ELF-1 (cell line): Measurements from ENCODE around the gene ADAM11.
"Not testable (repeated sequence)": the region's sequence is repeated elsewhere in the genome, so short reads cannot be mapped to it uniquely, and the experiment has no call there.

ENCODE experiments used
- DNase-seq: peaks from one replicate; pipeline ENCODE4 v3.0.0-alpha.2; 2016; ENCODE audit warnings: low read depth, low spot score

Gene ADAM11

DNA sequence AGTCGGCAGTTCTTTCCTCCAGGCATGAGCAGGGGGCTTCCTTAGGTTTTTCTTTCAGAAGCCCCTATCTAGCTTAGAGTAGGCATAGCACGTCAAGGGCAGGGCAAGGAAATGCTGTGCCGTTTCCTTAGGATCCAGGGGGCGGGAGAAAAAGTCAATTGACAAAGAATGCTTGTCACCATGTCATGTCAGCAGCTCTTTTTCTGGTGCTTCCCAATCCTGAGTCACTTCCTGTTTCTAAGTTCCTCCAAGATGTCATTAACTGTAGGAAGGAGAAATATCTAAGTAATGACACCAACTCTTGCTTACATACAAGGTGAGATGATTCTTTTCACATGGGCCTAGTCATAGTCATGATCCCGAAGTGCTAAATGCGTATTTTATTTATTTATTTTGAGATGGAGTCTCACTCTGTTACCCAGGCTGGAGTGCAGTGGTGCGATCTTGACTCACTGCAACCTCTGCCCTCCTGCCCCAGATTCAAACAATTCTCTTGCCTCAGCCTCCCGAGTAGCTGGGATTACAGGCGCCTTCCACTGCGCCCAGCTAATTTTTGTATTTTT is 36.1 kb downstream of the ADAM11 start:
- no peak for DNase-seq

- DNase-seq: no peak
These were observed 36.6 kb downstream of the ADAM11 start for GRCh38 chr17:44795421-44795820.

GRCh38 chr17:44795928-44796327 is 37.1 kb downstream of the ADAM11 start:
- no peak for DNase-seq

GRCh38 chr17:44796731-44797130 is 37.9 kb downstream of the ADAM11 start:
- no peak for DNase-seq

GRCh38 chr17:44797802-44798201 is 39.0 kb downstream of the ADAM11 start:
- no peak for DNase-seq

- no peak for DNase-seq
These were observed 39.6 kb downstream of the ADAM11 start for GRCh38 chr17:44798356-44798755.

- DNase-seq: no peak
These were observed 43.1 kb downstream of the ADAM11 start for GRCh38 chr17:44801880-44802279.

GRCh38 chr17:44804302-44805089 is 45.7 kb downstream of the ADAM11 start:
- no peak for DNase-seq

DNA sequence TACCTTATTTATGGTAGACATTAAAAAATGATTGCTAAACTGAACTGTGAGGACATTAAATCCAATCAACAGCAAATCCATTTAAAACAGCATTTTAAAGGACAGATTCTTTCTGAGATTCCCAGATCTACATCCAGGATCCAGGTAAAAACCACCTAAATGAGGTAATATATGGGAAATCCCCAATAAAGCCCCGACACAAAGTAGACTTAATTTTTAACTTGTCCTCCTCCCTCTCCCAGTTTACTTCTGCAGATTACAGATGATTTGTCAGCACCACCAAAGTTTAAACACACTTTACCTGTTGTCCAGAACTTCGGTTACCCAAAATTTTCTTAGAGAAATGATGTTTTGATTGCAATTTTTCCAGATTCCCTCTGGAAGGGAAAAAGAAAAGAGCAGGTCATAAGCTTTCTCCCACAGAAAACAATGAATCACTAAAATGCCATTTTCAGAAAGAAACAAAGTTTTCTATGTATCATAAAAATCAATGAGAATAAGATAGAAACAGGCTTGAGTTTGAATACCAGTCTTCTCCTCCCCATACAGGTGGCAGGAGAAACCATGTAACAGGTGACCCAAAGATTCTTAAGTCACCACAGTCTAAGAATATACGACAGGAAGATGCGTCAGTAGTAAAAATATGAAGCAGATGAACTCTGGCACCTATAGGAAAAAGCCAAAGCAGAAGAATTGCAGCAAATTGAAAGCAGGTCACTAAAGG is 48.5 kb downstream of the ADAM11 start:
- no peak for DNase-seq

GRCh38 chr17:44807817-44808155 is 49.0 kb downstream of the ADAM11 start:
- DNase-seq: no peak

GRCh38 chr17:44808156-44808555 is 49.4 kb downstream of the ADAM11 start:
- DNase-seq: no peak

DNA sequence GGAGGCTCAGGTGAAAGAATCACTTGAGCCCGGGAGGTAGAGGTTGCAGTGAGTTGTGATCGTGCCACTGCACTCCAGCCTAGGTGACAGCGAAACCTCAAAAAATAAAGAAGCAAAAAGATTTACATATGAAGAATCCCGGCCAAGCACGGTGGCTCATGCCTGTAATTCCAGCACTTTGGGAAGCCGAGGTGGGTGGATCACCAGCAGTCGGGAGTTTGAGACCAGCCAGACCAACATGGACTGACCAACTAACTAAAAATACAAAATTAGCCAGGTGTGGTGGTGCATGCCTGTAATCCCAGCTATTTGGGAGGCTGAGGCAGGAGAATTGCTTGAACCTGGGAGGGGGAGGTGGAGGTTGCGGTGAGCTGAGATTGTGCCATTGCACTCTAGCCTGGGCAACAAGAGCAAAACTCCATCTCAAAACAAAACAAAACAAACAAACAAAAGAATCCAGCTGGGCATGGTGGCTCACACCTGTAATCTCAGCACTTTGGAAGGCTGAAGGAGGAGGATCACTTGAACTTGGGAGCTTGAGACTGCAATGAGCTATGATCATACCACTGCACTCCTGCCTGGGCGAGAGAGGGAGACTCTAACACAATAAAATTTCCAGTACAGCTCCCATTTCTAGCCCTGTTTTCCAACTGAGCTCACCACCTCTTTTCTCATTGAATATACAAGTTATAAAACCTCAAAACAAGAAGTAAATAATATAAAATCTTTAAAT is 50.0 kb downstream of the ADAM11 start:
- DNase-seq: not testable (repeated sequence)

- no peak for DNase-seq
These were observed 53.5 kb downstream of the ADAM11 start for GRCh38 chr17:44812263-44812662.

- DNase-seq: not testable (repeated sequence)
These were observed 59.7 kb downstream of the ADAM11 start for GRCh38 chr17:44818508-44818907.

GRCh38 chr17:44820631-44821212 is 61.9 kb downstream of the ADAM11 start:
- no peak for DNase-seq

- DNase-seq: peak; percentile 16
These were observed 66.4 kb downstream of the ADAM11 start for GRCh38 chr17:44825236-44825635.

DNA sequence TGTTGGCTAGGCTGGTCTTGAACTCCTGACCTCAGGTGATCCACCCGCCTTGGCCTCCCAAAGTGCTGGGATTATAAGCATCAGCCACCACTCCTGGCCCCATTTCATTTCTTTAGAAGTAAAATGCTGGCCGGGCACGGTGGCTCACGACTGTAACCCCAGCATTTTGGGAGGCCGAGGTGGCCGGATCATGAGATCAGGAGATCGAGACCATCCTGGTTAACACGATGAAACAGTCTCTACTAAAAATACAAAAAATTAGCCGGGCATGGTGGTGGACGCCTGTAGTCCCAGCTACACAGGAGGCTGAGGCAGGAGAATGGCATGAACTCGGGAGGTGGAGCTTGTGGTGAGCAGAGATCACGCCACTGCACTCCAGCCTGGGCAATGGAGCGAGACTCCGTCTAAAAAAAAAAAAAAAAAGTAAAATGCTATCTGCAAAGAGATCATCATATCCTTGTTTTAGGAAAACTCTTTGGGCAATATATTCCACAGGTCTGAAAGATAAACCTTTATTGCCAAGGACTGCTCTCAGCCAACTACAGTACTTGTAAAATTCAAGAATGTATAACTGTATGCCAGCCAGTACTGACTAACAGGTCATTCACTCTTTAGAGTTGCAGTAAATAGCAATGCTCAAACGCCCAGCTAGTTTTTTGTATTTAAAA is 67.5 kb downstream of the ADAM11 start:
- DNase-seq: no peak

- no peak for DNase-seq
These were observed 69.1 kb downstream of the ADAM11 start for GRCh38 chr17:44827863-44828262.

DNA sequence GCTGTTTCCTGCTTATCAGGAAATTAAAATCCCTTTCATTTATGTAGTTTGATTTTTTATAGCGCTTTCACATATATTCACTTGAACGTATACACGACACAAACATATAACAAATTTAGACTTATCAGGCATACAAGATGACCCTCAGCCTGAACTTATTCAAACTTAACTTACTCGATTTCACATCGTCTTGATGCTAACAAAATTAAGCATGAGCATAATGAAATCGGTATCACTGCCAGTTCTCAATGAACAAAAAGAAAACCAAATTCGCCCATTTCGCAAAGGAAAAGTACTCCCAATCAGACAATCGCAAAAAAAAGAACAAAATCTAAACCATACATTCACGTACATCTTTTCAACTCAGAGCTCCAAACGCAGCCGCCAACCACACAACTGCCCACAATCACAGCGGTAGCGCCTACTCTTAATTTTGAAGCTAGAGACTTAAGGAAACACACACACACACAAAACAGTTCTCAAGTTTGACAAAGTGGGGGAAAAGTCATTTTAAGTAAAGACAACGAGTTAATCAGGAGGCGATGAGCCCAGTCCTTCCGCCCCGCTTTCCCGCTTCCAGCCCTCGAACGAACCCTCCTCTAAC is 70.2 kb downstream of the ADAM11 start:
- DNase-seq: no peak

- peak; percentile 66 for DNase-seq
These were observed 71.0 kb downstream of the ADAM11 start, which contains the start of gene GJC1 for GRCh38 chr17:44829523-44830358. Gene GJC1 (minus strand): TSS chr17:44830287. CDS start chr17:44805817, 24,470 bp downstream.
